GM19452 (cell line): ENCODE data around the gene MAGI2.

Experiments used
- ATAC-seq: cut with Tn5 transposase; IDR thresholded peaks from one replicate; pipeline ENCODE4 v1.9.1; 2021; ENCODE audit not compliant: unreplicated experiment

The MAGI2 gene

GRCh38 chr7:78130446-78131215 lies 1322.8 kb downstream of the MAGI2 start:
- no peak for ATAC-seq

DNA sequence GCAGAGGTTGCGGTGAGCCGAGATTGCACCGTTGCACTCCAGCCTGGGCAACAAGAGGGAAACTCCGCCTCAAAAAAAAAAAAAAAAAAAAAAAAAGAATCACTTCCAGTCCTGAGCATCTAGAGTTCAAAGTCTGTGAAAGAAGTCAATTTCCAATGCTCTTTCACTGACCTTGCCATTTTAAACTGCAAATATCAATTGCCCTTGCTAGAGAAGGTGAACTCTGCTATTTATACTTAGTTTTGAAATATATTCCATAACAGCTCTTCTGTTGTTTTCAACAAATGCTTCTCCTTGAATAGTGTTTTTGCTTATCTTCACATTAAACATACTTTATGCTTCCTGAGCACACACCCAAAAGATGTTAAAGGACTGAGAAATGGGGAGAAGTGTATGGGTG lies 1323.6 kb downstream of the MAGI2 start:
- ATAC-seq = no peak

DNA sequence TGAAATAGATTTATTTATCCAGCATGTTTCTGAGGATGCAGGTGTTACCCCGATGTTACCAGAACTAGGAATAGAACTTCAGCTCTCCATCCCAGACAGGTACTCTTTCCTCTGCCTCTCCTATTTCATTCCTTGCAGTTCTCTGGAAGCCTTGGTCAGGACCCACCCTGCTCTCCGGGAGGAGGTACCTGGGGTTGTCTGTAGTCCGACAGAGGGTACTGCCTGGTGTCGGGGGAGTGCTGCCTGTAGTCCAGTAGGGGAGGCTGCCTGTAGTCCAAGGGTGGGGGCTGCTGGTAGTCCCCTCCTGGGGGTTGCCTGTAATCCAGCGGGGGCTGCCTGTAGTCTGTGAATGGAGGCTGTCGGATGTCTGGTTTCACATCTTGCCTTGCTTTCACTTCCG lies 1326.5 kb downstream of the MAGI2 start:
- no peak for ATAC-seq

DNA sequence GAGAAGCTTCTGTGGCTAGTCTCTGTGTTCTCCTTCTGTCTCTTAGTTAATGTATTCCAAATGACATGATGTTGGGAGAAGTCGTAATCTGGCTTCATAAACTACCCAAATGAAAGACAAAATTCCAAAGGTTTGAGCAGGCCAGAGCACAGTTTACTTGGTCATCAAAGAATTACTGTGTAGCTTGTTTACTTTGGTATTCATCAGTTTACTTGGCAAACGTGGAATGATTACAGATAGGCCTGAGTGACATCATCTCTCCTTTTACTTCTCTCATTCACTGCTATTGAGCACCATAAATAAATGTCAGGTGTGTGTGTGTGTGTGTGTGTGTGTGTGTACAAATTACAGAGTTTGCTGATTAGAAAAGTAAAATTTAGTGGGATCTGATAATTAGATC lies 1327.6 kb downstream of the MAGI2 start:
- ATAC-seq = no peak

DNA sequence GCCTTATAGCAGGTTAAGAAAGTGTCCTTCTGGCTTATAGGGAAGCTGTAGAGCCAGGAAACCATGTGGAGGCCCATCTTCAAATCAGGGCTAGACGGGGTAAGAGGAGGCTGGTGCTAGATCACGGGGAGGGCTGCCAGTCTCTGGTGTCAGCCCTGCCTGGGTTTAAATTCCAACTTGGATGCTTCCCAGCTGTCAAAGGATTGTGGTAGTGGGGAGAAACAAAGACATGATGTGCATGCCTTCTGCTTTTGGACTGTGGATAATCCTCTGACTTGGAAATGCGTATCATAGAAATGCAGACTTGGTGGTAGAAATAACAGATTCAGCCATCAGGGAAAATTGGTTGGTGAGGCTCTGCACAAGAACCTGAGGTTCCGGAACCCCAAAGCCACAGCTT lies 1329.3 kb downstream of the MAGI2 start:
- no peak for ATAC-seq

DNA sequence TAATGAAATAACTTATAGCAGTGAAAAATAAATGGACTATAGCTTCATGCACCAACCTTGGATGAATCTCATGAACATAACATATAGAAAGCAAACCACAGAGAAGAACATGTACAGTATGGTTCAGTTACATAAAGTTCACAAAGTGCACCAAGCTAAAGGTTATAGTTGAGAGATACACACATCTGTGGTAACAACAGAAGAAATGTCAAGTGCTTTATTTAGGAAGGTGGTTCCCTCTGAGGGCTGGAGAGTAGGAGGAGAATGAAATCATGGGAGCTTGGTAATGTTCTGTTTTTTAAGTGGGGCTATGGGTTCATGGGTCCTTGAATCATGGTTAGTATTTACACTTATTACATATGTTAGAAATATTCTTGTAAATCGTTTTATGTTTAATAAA lies 1331.6 kb downstream of the MAGI2 start:
- ATAC-seq = no peak

GRCh38 chr7:78118470-78118869 lies 1335.0 kb downstream of the MAGI2 start:
- no peak for ATAC-seq

DNA sequence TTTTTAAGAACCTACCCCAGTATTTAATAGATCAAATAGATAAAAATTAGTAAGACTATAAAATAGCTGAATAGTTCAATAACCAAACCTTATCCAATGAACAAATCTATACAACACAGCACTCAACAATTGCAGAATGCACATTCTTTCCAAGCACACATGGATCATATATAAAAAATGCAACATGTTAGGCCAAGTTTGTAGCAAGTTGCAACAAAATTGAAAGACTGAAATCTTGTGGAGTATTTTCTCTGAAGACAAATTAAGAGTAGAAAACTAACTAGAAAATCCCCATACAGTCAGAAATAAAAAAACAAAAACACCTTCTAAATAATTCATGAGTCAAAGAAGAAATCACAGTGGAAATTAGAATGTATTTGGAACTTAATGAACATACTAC lies 1337.6 kb downstream of the MAGI2 start:
- no peak for ATAC-seq

DNA sequence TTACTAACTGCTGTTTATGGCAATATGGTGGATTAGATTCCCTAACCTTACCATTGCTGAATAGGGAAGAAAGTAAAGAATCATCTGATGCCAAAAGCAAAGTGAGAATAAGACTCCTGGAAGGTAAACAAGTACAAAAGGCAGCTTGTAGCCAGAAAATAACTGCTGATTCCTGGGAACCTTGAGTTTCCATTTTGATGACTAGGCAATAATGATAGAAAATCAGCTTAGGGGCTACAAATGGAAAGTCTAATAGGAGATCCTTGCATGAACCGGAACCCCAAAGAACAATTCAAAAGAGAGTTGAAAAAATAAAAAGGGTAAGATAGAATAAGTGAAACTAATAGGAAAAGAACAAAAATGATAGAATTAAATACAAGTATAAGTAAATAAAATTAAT lies 1338.5 kb downstream of the MAGI2 start:
- ATAC-seq = no peak

DNA sequence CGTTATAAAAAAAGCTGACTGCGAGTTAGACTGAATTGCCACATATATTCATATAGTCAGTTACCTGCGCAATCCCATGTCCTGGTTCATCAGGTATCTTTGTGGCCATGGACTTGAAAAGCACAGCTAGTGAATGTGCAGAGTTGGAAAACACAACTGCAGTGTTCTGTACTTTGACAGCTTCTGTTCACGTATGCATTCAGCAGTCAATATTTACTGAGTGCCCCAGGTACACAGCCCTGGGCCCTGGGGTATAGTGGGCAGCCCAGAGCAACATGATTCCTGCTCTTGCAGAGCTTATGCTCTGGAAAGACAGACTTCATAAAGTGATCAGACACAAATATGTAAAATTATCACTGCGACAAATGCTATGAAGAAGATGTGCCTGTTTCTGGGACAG lies 1341.0 kb downstream of the MAGI2 start:
- ATAC-seq = no peak

- no peak for ATAC-seq
Measured at GRCh38 chr7:78111386-78111785, 1342.1 kb downstream of the MAGI2 start.

DNA sequence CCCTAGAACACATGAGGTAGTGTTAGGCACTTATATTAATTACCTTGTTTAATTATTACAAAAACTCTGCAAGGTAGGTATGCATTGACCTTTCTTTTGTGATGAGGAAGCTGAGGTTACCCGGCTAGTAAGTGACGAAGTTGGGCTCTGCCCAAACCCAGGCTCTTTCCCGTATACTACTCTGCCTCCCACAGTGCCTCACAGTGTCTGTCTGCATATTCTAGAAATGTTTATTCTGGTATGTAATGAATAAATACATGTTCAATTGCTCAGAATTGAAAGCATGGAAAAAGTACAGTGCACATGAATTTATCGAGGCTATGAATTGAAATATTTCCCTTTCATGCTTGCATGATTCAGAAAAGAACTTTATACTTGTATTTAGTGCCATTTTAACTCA lies 1350.0 kb downstream of the MAGI2 start:
- no peak for ATAC-seq

DNA sequence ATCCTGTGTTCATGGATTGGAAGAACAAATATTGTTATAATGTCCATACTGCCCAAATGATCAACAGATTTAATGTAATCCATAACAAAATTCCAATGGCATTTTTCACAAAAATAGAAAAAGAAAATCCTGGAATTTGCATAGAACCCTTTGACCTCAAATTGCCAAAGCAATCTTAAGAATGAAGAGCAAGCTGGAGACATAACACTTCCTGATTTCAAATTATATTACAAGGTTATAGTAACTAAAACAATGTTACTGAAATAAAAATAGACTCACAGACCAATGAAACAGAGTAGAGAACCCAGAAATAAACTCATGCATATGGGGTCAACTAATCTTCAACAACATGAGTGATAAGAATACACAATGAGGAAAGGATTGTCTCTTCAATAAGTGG lies 1352.4 kb downstream of the MAGI2 start:
- ATAC-seq = no peak

DNA sequence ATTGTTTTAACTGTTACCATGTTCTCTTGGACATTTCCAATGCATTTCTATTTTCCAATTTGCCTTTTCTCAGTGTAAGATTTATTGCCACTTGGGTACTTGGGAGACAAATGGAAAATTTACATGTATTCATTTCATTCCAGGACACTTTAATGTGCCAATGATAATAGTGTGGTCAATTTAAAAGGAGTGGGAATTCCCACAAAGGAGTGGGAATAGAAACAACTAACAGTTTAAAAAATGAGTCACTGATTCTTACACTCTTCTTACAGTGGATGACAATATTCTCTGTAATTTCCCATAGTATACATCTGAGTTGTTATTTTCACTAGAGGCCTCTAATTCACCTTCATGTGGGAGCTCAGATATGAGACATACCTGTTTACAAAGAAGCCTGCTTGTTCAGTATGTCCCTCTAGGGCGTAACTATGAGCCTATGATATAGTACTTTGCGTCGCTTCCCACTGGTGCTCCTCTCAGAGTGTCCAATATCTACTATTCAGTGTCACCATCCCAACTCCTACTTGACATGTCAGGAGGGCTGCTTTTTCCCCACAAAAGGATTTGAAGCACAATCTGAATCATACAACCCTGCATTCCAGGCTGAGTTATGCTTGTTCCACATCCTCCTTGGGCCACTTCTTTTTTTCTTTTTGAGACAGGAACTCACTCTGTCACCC lies 1353.6 kb downstream of the MAGI2 start:
- ATAC-seq = no peak

DNA sequence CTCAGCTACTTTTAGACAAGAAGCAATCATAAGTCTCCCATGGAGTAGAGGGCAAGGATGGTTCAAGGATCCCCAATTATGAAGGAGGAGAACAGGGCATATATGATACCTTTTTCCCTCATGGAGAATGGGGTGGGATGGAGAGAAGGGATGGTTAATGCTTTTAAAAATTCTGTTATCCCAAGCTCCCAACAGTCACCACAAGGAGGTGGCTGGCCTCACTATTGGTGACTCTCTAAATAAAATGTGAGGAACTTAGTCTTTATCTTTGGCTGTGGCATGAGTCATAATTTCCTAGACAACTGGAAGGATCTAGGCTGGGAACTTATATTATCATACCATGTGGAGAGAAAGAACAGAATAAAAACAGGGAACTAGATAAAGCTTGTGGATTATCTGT lies 1357.9 kb downstream of the MAGI2 start:
- ATAC-seq = no peak

GRCh38 chr7:78092331-78092730 lies 1361.1 kb downstream of the MAGI2 start:
- no peak for ATAC-seq

DNA sequence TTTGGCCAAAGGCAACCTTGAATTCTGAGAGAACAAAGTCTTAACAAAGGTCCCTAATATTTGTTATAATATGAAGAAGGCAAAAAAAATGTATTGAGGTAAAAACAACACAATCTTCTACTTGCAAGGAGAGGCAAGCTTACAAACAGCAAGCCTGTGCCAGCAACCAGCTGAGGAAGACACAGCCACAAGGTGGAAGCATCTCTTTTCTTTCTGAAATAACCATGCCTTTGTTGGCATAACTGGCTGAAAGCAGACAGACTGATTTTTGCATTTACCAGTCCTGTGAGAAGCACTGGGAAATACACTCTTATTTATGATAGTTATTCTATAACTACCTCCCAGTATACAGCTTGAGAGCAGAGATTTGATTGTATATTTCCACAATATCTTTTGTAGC lies 1362.9 kb downstream of the MAGI2 start:
- no peak for ATAC-seq

- ATAC-seq = no peak
Measured at GRCh38 chr7:78083476-78084120, 1369.9 kb downstream of the MAGI2 start.

DNA sequence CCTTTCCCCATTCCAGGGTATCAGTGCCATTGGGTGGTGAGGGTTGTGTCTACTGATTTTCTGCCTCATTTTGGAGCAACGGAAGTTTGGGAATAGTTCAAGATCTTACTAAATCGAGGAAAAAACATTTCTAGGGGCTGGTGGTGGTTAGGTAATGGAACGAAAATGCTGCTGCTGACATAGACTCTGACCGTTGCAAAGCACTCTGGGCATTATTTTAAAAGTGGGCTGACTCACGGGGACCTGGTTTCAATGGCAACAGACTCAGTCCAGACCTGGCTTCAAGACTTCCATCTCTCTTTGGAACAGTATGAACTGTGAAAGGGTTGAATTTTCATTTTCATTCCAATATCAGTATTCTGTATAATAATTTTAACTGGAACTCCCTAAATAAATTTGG lies 1370.9 kb downstream of the MAGI2 start:
- no peak for ATAC-seq

DNA sequence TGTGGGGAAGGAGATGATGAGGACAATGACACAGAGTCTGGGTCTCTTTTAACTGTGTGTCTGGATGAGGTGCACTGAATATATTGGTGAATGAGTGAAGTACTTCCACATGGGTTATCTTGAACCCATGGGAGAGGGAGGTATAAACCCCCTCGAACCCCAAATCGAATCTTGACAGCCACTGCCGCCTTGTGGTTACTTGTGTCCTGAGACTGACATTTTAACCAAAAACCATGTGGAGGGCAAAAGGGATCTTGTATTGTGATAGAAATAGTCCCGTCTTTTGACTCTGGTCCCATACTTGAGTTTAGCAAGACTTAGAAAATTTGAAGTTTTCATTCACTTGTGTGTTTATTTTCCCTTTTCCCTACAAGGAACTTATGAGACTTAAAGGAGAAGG lies 1371.6 kb downstream of the MAGI2 start:
- no peak for ATAC-seq

DNA sequence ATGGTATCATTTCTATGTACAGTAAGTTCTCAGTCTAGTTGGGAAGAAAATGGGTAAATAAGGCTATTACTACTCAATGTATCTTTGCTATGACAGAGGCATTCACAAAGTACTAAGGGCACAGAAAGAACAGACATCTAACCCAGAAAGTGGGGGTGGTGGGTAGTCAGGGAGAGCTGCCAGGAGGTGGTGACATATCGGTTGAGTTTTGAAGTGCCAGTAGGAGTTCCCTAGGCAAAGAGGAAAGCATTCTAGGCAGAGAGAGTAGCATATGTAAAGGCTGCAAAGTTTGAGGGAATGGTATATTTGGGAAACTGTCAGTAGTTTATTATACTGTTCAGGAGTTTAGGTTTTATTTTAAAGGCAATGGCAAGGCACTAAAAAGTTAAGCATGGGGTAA lies 1372.1 kb downstream of the MAGI2 start:
- no peak for ATAC-seq

DNA sequence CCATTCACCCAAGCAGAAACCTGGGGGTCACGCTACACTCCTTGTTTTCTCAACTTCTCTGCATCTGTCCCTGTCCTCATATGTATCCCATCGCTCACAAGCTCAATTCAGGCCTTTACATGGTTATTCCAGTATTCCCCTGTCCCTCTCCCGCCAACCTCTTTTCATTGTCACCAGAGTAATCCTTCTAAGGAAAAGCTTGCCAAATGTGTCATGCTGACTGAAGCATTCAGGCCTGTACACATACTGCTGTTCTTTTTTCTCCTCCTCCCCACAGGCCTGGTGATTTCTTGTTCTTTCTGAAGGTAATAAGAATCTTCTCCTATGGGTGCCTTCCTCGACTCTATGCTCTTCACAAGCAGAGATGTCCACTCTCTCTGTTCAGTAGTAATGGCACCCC lies 1372.7 kb downstream of the MAGI2 start:
- ATAC-seq = no peak
